OCI-LY3 (cell line): ENCODE data around the gene TPO.

Source experiments
- H2AFZ ChIP-seq: fragments of 200-600, 300-600 bp; shearing (Covaris generic); 2 replicates; pipeline ENCODE4 v1.6.0; 2014; ENCODE audit warnings: antibody characterized with exemption, low read depth, low read length
- H3K27ac ChIP-seq: fragments of 200-600, 300-600 bp; sonication (generic); 2 replicates; pipeline ENCODE4 v1.5.1; 2014; ENCODE audit warnings: mild to moderate bottlenecking, low read length, moderate library complexity, mixed read lengths
- H3K27me3 ChIP-seq: fragments of 200-600, 300-600 bp; sonication (generic); 2 replicates; pipeline ENCODE4 v1.6.1; 2014; ENCODE audit warnings: low read depth, low read length, mixed read lengths
- H3K36me3 ChIP-seq: fragments of 200-600, 300-600 bp; sonication (generic); replicated peaks from 2 replicates; pipeline ENCODE3; 2014; ENCODE audit warnings: low read depth, low read length, mixed read lengths
- H3K4me1 ChIP-seq: fragments of 300-600, 200-600 bp; sonication (generic); 2 replicates; pipeline ENCODE4 v1.6.1; 2014; ENCODE audit warnings: low read length, mixed read lengths
- H3K4me2 ChIP-seq: fragments of 200-600, 300-600 bp; sonication (generic); 2 replicates; pipeline ENCODE4 v1.6.1; 2014; ENCODE audit warnings: low read length, mixed read lengths
- H3K4me3 ChIP-seq: fragments of 300-600, 200-600 bp; sonication (generic); 2 replicates; pipeline ENCODE4 v1.5.1; 2014; ENCODE audit warnings: antibody characterized with exemption, mild to moderate bottlenecking, low read length, moderate library complexity
- H3K79me2 ChIP-seq: fragments of 300-600, 200-600 bp; shearing (Covaris generic); 2 replicates; pipeline ENCODE4 v1.6.1; 2014; ENCODE audit warnings: mild to moderate bottlenecking, low read length, mixed read lengths
- H3K9ac ChIP-seq: fragments of 300-600, 200-600 bp; shearing (Covaris generic); 2 replicates; pipeline ENCODE4 v1.6.0; 2014; ENCODE audit warnings: mild to moderate bottlenecking, low read length, moderate library complexity
- H3K9me3 ChIP-seq: fragments of 200-600, 300-600 bp; shearing (Covaris generic); 2 replicates; pipeline ENCODE4 v1.6.1; 2014; ENCODE audit warnings: low read length, mixed read lengths; ENCODE audit not compliant: insufficient read depth
- H4K20me1 ChIP-seq: fragments of 200-600, 300-600 bp; sonication (generic); 2 replicates; pipeline ENCODE4 v1.6.1; 2016; ENCODE audit warnings: low read length, mixed read lengths; ENCODE audit not compliant: insufficient read depth
- CTCF ChIP-seq: fragments of 200-600, 300-600 bp; sonication (generic); IDR thresholded peaks from 2 replicates; pipeline ENCODE4 v1.5.1; 2014; ENCODE audit warnings: antibody characterized with exemption, low read length, low read depth
- EZH2phosphoT487 ChIP-seq: fragments of 200-600 bp; shearing (Covaris generic); IDR thresholded peaks from 2 replicates; pipeline ENCODE4 v1.6.1; 2018; ENCODE audit warnings: antibody characterized with exemption, mixed run types, low read depth

TPO gene

GRCh38 chr2:1393321-1393720 is 19.9 kb upstream of the TPO start:
- no peak for TF ChIP-seq EZH2phosphoT487
- TF ChIP-seq CTCF = no peak
- Histone ChIP-seq H3K79me2 (no peaks in the 10 kb centered on the region), H3K27ac (no peak overlapping the region), H3K4me1 (no peaks in the 10 kb centered on the region), H3K27me3 (peaks cover 17% of the 10 kb centered on the region; the same call in 1 of the 2 replicates), H3K4me3 (no peak overlapping the region), H4K20me1 (no peaks in the 10 kb centered on the region), H2AFZ (no peak overlapping the region), H3K9ac (no peak overlapping the region), H3K9me3 (no peaks in the 10 kb centered on the region), H3K4me2 (no peak overlapping the region), H3K36me3 (no peaks in the 10 kb centered on the region)

GRCh38 chr2:1394709-1395408 is 18.4 kb upstream of the TPO start:
- TF ChIP-seq CTCF (no peak), EZH2phosphoT487 (no peak)
- Histone ChIP-seq H3K27me3 (peaks cover 17% of the 10 kb centered on the region; the same call in 1 of the 2 replicates), H3K79me2 (no peaks in the 10 kb centered on the region), H3K36me3 (no peaks in the 10 kb centered on the region), H3K9ac (no peak overlapping the region), H3K4me3 (no peak overlapping the region), H2AFZ (no peak overlapping the region), H4K20me1 (no peaks in the 10 kb centered on the region), H3K9me3 (no peaks in the 10 kb centered on the region), H3K4me1 (no peaks in the 10 kb centered on the region), H3K27ac (no peak overlapping the region), H3K4me2 (no peak overlapping the region)

- H4K20me1 ChIP-seq = no peaks in the 10 kb centered on the region
- H3K9ac ChIP-seq = no peak overlapping the region
- TF ChIP-seq CTCF (no peak), EZH2phosphoT487 (no peak)
- H3K27ac ChIP-seq = no peak overlapping the region
- peaks cover 21% of the 10 kb centered on the region; the same call in 1 of the 2 replicates for H3K27me3 ChIP-seq
- H3K4me1 ChIP-seq = no peaks in the 10 kb centered on the region
- no peak overlapping the region for H3K4me3 ChIP-seq
- H3K9me3 ChIP-seq = no peaks in the 10 kb centered on the region
- H3K79me2 ChIP-seq = no peaks in the 10 kb centered on the region
- no peak overlapping the region for H2AFZ ChIP-seq
- H3K4me2 ChIP-seq = no peak overlapping the region
- no peaks in the 10 kb centered on the region for H3K36me3 ChIP-seq
These were observed 15.9 kb upstream of the TPO start for GRCh38 chr2:1397350-1397749.

- H3K27me3 ChIP-seq = peaks cover 21% of the 10 kb centered on the region; the same call in 1 of the 2 replicates
- H3K9ac ChIP-seq = no peak overlapping the region
- no peaks in the 10 kb centered on the region for H3K36me3 ChIP-seq
- no peak overlapping the region for H3K27ac ChIP-seq
- no peaks in the 10 kb centered on the region for H3K4me1 ChIP-seq
- H2AFZ ChIP-seq = no peak overlapping the region
- H4K20me1 ChIP-seq = no peaks in the 10 kb centered on the region
- H3K4me3 ChIP-seq = no peak overlapping the region
- H3K79me2 ChIP-seq = no peaks in the 10 kb centered on the region
- no peak for TF ChIP-seq CTCF
- TF ChIP-seq EZH2phosphoT487 = no peak
- no peak overlapping the region for H3K4me2 ChIP-seq
- H3K9me3 ChIP-seq = no peaks in the 10 kb centered on the region
These were observed 15.1 kb upstream of the TPO start for GRCh38 chr2:1398191-1398590.
